Keratinocyte (primary cell): ENCODE results near the gene REV3L. TPM values are rescaled to one million over a fixed set of nuclear protein-coding genes. Genes with fewer than 3 reads are reported as not detected.

Experiments
- DNase-seq: peaks from one replicate; pipeline ENCODE4 v3.0.0-alpha.2; 2011; ENCODE audit warnings: low read depth, missing footprints, low spot score
- FAIRE-seq: peaks from 2 replicates; lab custom pipeline; 2011; peaks lifted over from hg19 to GRCh38; lab: Jason Lieb, UNC
- H2AFZ ChIP-seq: 2 replicates; pipeline ENCODE4 v1.6.0; 2012; ENCODE audit warnings: low read length, control low read depth, inconsistent platforms; ENCODE audit not compliant: control insufficient read depth
- H3K27ac ChIP-seq: 2 replicates; pipeline ENCODE4 v1.5.1; 2011; ENCODE audit warnings: low read length; ENCODE audit not compliant: control insufficient read depth, insufficient read depth
- H3K27me3 ChIP-seq: 3 replicates; pipeline ENCODE4 v1.6.0; 2011; ENCODE audit warnings: low read length; ENCODE audit not compliant: control insufficient read depth, insufficient read depth; ENCODE audit errors: extremely low read depth
- H3K36me3 ChIP-seq, 2 experiments: 2 replicates in 1 of 2; 3 replicates in 1 of 2; pipeline ENCODE4 v1.5.1; 2011; ENCODE audit warnings: low read length in 2 of 2, mild to moderate bottlenecking in 1 of 2; ENCODE audit not compliant: control insufficient read depth in 2 of 2, insufficient read depth in 2 of 2; ENCODE audit errors: extremely low read depth in 1 of 2
- H3K4me1 ChIP-seq: 3 replicates; pipeline ENCODE4 v1.5.1; 2011; ENCODE audit warnings: low read length; ENCODE audit not compliant: control insufficient read depth, insufficient read depth; ENCODE audit errors: extremely low read depth
- H3K4me2 ChIP-seq: 3 replicates; pipeline ENCODE4 v1.6.0; 2011; ENCODE audit warnings: low read depth, low read length; ENCODE audit not compliant: control insufficient read depth, insufficient read depth; ENCODE audit errors: extremely low read depth
- H3K4me3 ChIP-seq, 3 experiments: fragments of 200-600 bp in 1 of 3; sonication (generic) in 1 of 3; 2 replicates in 2 of 3; 3 replicates in 1 of 3; pipeline ENCODE4 v1.5.1; 2011 to 2016; ENCODE audit warnings: low read length in 3 of 3, mild to moderate bottlenecking in 3 of 3, control low read depth in 2 of 3, inconsistent platforms in 1 of 3, low read depth in 1 of 3, mixed read lengths in 1 of 3, mixed run types in 1 of 3, moderate library complexity in 1 of 3; ENCODE audit not compliant: control insufficient read depth in 2 of 3, insufficient read depth in 2 of 3; ENCODE audit errors: extremely low read depth in 1 of 3
- H3K79me2 ChIP-seq: 2 replicates; pipeline ENCODE4 v1.6.0; 2012; ENCODE audit warnings: low read length; ENCODE audit not compliant: control insufficient read depth, insufficient read depth
- H3K9ac ChIP-seq: 3 replicates; pipeline ENCODE4 v1.6.0; 2011; ENCODE audit warnings: low read length; ENCODE audit not compliant: control insufficient read depth, insufficient read depth; ENCODE audit errors: extremely low read depth
- H3K9me1 ChIP-seq: 3 replicates; pipeline ENCODE4 v1.6.0; 2011; ENCODE audit warnings: low read length; ENCODE audit not compliant: control insufficient read depth, insufficient read depth; ENCODE audit errors: extremely low read depth
- H3K9me3 ChIP-seq: 2 replicates; pipeline ENCODE4 v1.5.1; 2012; ENCODE audit warnings: low read depth, low read length; ENCODE audit not compliant: control insufficient read depth
- H4K20me1 ChIP-seq: 3 replicates; pipeline ENCODE4 v1.6.0; 2011; ENCODE audit warnings: low read length; ENCODE audit not compliant: control insufficient read depth, insufficient read depth; ENCODE audit errors: extremely low read depth
- CTCF ChIP-seq, 3 experiments: IDR thresholded peaks in 1 of 3; conservative IDR thresholded peaks in 1 of 3; optimal IDR thresholded peaks in 1 of 3; 2 replicates in 2 of 3; 3 replicates in 1 of 3; pipeline versions ENCODE3 to v1.5.1; 2011; ENCODE audit warnings: low read length in 3 of 3, mild to moderate bottlenecking in 3 of 3, moderate library complexity in 2 of 3, control low read depth in 1 of 3, inconsistent platforms in 1 of 3; ENCODE audit not compliant: insufficient read depth in 2 of 3; ENCODE audit errors: extremely low read depth in 1 of 3
- EZH2 ChIP-seq: IDR thresholded peaks from one replicate; pipeline ENCODE4 v1.6.1; 2012; ENCODE audit warnings: inconsistent platforms, mild to moderate bottlenecking, low read length, moderate library complexity
- dilution Hi-C: fragments of 300-500 bp; cut with MboI; formaldehyde crosslinking; loops from one replicate; pipeline ENCODE4 v1.7.0; 2020; ENCODE audit warnings: low sequenced_read_pairs; ENCODE audit not compliant: extremely low pct_ligation_motif_present
- polyA plus RNA-seq, 5 experiments: library from polyadenylated mRNA; depleted of rRNA in 3 of 5; stranded (reverse) in 3 of 5; stranded (forward) in 1 of 5; unstranded in 1 of 5; fragments of >200 nt; gene quantifications; 1 replicate in 1 of 5; 2 replicates in 3 of 5; 3 replicates in 1 of 5; pipeline versions ENCODE4 v1.2.1 to v1.2.3, GENCODE V29; 2011 to 2012; ENCODE audit warnings: missing spikeins in 2 of 5, low read depth in 1 of 5, low replicate concordance in 1 of 5

The REV3L gene
- polyA plus RNA-seq, 1 donor (not counting 4 experiments of a cell fraction or from before 2014, with no cell fraction given): 9.5 TPM

GRCh38 chr6:111494951-111495635, 12.1 kb upstream of the REV3L start:
- Histone ChIP-seq H4K20me1 (no peaks in the 10 kb centered on the region), H2AFZ (no peak overlapping the region), H3K9ac (no peak overlapping the region), H3K27ac (no peak overlapping the region), H3K9me1 (no peaks in the 10 kb centered on the region), H3K27me3 (no peaks in the 10 kb centered on the region), H3K79me2 (no peaks in the 10 kb centered on the region), H3K4me2 (no peak overlapping the region), H3K4me1 (no peaks in the 10 kb centered on the region), H3K36me3 (no peaks in the 10 kb centered on the region), H3K4me3 (no peak overlapping the region), H3K9me3 (no peaks in the 10 kb centered on the region)
- dilution Hi-C loops: no loop called here
- TF ChIP-seq CTCF (optimal IDR thresholded peaks at IDR 0.05 in 1 of 3, IDR thresholded peaks at IDR 0.05 in 1 of 3, conservative IDR thresholded peaks at IDR 0.05 in 1 of 3; ENCODE audit: extremely low read depth in 1 of 3, insufficient read depth in 2 of 3, low read length in 3 of 3) (no peak), EZH2 (no peak)
- DNase-seq (no peak), FAIRE-seq (no peak)

- Histone ChIP-seq H2AFZ (no peak overlapping the region), H3K9me3 (no peaks in the 10 kb centered on the region), H3K4me2 (no peak overlapping the region), H3K4me1 (peaks cover 4% of the 10 kb centered on the region), H3K9ac (no peak overlapping the region), H3K36me3 (no peaks in the 10 kb centered on the region), H4K20me1 (no peaks in the 10 kb centered on the region), H3K79me2 (no peaks in the 10 kb centered on the region), H3K27me3 (no peaks in the 10 kb centered on the region), H3K4me3 (no peak overlapping the region), H3K9me1 (no peaks in the 10 kb centered on the region), H3K27ac (no peak overlapping the region)
- FAIRE-seq (no peak), DNase-seq (no peak)
- dilution Hi-C loops: no loop called here
- TF ChIP-seq CTCF (optimal IDR thresholded peaks at IDR 0.05 in 1 of 3, IDR thresholded peaks at IDR 0.05 in 1 of 3, conservative IDR thresholded peaks at IDR 0.05 in 1 of 3; ENCODE audit: extremely low read depth in 1 of 3, insufficient read depth in 2 of 3, low read length in 3 of 3): no peak
- no peak for TF ChIP-seq EZH2
Observed at GRCh38 chr6:111492499-111492898, 9.5 kb upstream of the REV3L start.
